GM19467 (cell line): Measurements from ENCODE around the gene TNFRSF9.
"Not testable (repeated sequence)": the region's sequence is repeated elsewhere in the genome, so short reads cannot be mapped to it uniquely, and the experiment has no call there.

Experiments
- ATAC-seq: cut with Tn5 transposase; IDR thresholded peaks from one replicate; pipeline ENCODE4 v1.9.1; 2021; ENCODE audit warnings: mild to moderate bottlenecking, moderate library complexity; ENCODE audit not compliant: unreplicated experiment

The TNFRSF9 gene

GRCh38 chr1:7921796-7922195 is 18.8 kb downstream of the TNFRSF9 start:
- no peak for ATAC-seq

GRCh38 chr1:7919880-7920279 is 20.8 kb downstream of the TNFRSF9 start:
- ATAC-seq: no peak

GRCh38 chr1:7917971-7918370 is 22.7 kb downstream of the TNFRSF9 start:
- not testable (repeated sequence) for ATAC-seq

- ATAC-seq: no peak
Observed at GRCh38 chr1:7916501-7916830, 24.2 kb downstream of the TNFRSF9 start.

GRCh38 chr1:7915826-7916500 is 24.7 kb downstream of the TNFRSF9 start:
- no peak for ATAC-seq

- no peak for ATAC-seq
Observed at GRCh38 chr1:7912743-7913557, 27.7 kb downstream of the TNFRSF9 start.

- no peak for ATAC-seq
Observed at GRCh38 chr1:7912145-7912544, 28.5 kb downstream of the TNFRSF9 start.

- no peak for ATAC-seq
Observed at GRCh38 chr1:7905262-7905661, 35.4 kb downstream of the TNFRSF9 start.

GRCh38 chr1:7902478-7903085 is 38.1 kb downstream of the TNFRSF9 start:
- ATAC-seq: no peak

GRCh38 chr1:7899741-7900140 is 40.9 kb downstream of the TNFRSF9 start:
- no peak for ATAC-seq

- ATAC-seq: no peak
Observed at GRCh38 chr1:7898962-7899361, 41.7 kb downstream of the TNFRSF9 start.

- no peak for ATAC-seq
Observed at GRCh38 chr1:7896994-7897393, 43.6 kb downstream of the TNFRSF9 start.

GRCh38 chr1:7893529-7894180 is 47.0 kb downstream of the TNFRSF9 start:
- ATAC-seq: no peak

GRCh38 chr1:7891804-7892203 is 48.8 kb downstream of the TNFRSF9 start:
- no peak for ATAC-seq

- ATAC-seq: no peak
Observed at GRCh38 chr1:7890853-7891252, 49.8 kb downstream of the TNFRSF9 start.

- ATAC-seq: no peak
Observed at GRCh38 chr1:7888248-7889081, 52.2 kb downstream of the TNFRSF9 start.

GRCh38 chr1:7886405-7886745 is 54.3 kb downstream of the TNFRSF9 start:
- ATAC-seq: no peak

GRCh38 chr1:7885513-7886404 is 54.9 kb downstream of the TNFRSF9 start:
- ATAC-seq: no peak

- ATAC-seq: no peak
Observed at GRCh38 chr1:7884757-7885156, 55.9 kb downstream of the TNFRSF9 start.

GRCh38 chr1:7879228-7879627 is 61.4 kb downstream of the TNFRSF9 start:
- ATAC-seq: no peak
